ENCODE data around the gene XIRP1. TPM values are rescaled to one million over a fixed set of nuclear protein-coding genes. Genes with fewer than 3 reads are reported as not detected.
A peak's percentile ranks its signal among the peaks of the same experiment; 100 is the strongest.

The XIRP1 gene
- total RNA-seq, 4 donors from 2014 or later = 0.06 to 0.07 TPM; not detected in 2

- TF ChIP-seq, protein P1, sequence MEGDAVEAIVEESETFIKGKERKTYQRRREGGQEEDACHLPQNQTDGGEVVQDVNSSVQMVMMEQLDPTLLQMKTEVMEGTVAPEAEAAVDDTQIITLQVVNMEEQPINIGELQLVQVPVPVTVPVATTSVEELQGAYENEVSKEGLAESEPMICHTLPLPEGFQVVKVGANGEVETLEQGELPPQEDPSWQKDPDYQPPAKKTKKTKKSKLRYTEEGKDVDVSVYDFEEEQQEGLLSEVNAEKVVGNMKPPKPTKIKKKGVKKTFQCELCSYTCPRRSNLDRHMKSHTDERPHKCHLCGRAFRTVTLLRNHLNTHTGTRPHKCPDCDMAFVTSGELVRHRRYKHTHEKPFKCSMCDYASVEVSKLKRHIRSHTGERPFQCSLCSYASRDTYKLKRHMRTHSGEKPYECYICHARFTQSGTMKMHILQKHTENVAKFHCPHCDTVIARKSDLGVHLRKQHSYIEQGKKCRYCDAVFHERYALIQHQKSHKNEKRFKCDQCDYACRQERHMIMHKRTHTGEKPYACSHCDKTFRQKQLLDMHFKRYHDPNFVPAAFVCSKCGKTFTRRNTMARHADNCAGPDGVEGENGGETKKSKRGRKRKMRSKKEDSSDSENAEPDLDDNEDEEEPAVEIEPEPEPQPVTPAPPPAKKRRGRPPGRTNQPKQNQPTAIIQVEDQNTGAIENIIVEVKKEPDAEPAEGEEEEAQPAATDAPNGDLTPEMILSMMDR (IDR thresholded peaks at IDR 0.05) = no peak
- no peak for TF ChIP-seq POLR2A (IDR thresholded peaks at IDR 0.05)
- H3K27me3 ChIP-seq = no peaks in the 10 kb centered on the region
- intact Hi-C loops (cut with DNase I; ENCODE audit: low total_unique reads) = no loop called here
- no peaks in the 10 kb centered on the region for H3K9me3 ChIP-seq
- H3K4me1 ChIP-seq = peaks cover 0 to 16% of the 10 kb centered on the region in 2 donors
- H3K36me3 ChIP-seq = no peaks in the 10 kb centered on the region
- H3K4me3 ChIP-seq = no peak overlapping the region
- H3K27ac ChIP-seq = peak overlapping the region; percentile 47 to 53
- DNase-seq = peak; percentile 45 to 55
Measured at GRCh38 chr3:39141171-39141995, 51.0 kb downstream of the XIRP1 start.

GRCh38 chr3:39140341-39140971 is 51.9 kb downstream of the XIRP1 start:
- Histone ChIP-seq H3K9me3 (no peaks in the 10 kb centered on the region), H3K27me3 (no peaks in the 10 kb centered on the region), H3K4me1 (peaks cover 0 to 12% of the 10 kb centered on the region in 2 donors), H3K4me3 (no peak overlapping the region), H3K36me3 (no peaks in the 10 kb centered on the region), H3K27ac (peak overlapping the region; percentile 47 to 53)
- no peak for TF ChIP-seq POLR2A (IDR thresholded peaks at IDR 0.05)
- TF ChIP-seq, protein P1 (IDR thresholded peaks at IDR 0.05) = no peak
- no peak for DNase-seq
- intact Hi-C loops (cut with DNase I; ENCODE audit: low total_unique reads) = no loop called here

- Histone ChIP-seq H3K9me3 (no peaks in the 10 kb centered on the region), H3K36me3 (no peaks in the 10 kb centered on the region), H3K4me3 (no peak overlapping the region), H3K27ac (no peak overlapping the region), H3K4me1 (peaks cover 0 to 12% of the 10 kb centered on the region in 2 donors), H3K27me3 (no peaks in the 10 kb centered on the region)
- TF ChIP-seq, protein P1 (IDR thresholded peaks at IDR 0.05) = no peak
- TF ChIP-seq POLR2A (IDR thresholded peaks at IDR 0.05) = no peak
- no peak for DNase-seq
- intact Hi-C loops (cut with DNase I; ENCODE audit: low total_unique reads) = no loop called here
Measured at GRCh38 chr3:39139442-39139841, 53.0 kb downstream of the XIRP1 start.

DNA sequence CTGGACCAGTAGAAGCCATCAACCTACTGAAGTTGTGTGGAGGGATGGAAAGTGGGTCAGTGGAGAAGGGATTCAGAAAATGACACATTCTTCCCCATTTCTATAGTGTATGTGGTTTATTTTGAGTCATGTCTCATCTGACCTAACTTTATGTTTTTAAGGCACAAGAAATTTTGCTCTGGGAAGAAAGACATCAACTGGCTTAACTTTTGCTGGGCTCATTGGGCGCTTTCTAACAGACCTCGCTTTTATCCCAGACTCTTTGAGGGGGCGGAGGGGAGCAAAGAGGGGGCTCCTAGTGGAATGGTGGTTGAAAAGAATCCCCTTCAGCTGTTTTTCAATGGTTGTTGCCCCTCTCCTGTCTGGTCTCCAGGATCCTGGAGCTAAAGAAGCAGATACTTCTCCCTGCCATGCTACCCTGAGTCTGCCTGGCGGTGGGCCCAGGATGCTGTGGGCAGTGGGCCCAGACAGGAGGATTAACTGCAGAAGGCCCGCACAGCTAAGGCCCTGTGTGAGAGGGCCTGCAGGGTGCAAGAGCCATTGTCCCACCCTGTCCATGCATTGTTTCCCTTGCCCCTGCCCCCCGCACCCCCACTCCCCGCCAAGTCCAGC is 53.5 kb downstream of the XIRP1 start:
- DNase-seq = peak in 1 of 2 donors; percentile 51
- H3K9me3 ChIP-seq = no peaks in the 10 kb centered on the region
- H3K4me3 ChIP-seq = no peak overlapping the region
- intact Hi-C loops (cut with DNase I; ENCODE audit: low total_unique reads) = no loop called here
- no peak overlapping the region for H3K27ac ChIP-seq
- peaks cover 0 to 12% of the 10 kb centered on the region in 2 donors for H3K4me1 ChIP-seq
- TF ChIP-seq POLR2A (IDR thresholded peaks at IDR 0.05) = no peak
- TF ChIP-seq, protein P1 (IDR thresholded peaks at IDR 0.05) = no peak
- H3K36me3 ChIP-seq = no peaks in the 10 kb centered on the region
- H3K27me3 ChIP-seq = no peaks in the 10 kb centered on the region

Measured in uterus (tissue), 4 donors.